WTC11 (cell line): ENCODE results near the gene EMILIN3.

Experiments used
- ATF2 ChIP-seq: sonication (generic); formaldehyde crosslinking; IDR thresholded peaks from 2 replicates; pipeline ENCODE4 v1.8.1; 2022; ENCODE audit warnings: low read depth, missing genetic modification reagents, borderline replicate concordance
- CREB1 ChIP-seq: sonication (generic); formaldehyde crosslinking; IDR thresholded peaks from 2 replicates; pipeline ENCODE4 v1.8.0; 2023; ENCODE audit warnings: mild to moderate bottlenecking, missing genetic modification reagents
- CTCF ChIP-seq: fragments of 200-600 bp; IDR thresholded peaks from 2 replicates; pipeline ENCODE4 v1.8.0; 2022; ENCODE audit warnings: antibody characterized with exemption
- EMX1 ChIP-seq: fragments of 250-450 bp; sonication (Bioruptor Pico); IDR thresholded peaks from 2 replicates; pipeline ENCODE4 v1.8.0; 2021; ENCODE audit warnings: mild to moderate bottlenecking
- IRF1 ChIP-seq: sonication (generic); formaldehyde crosslinking; IDR thresholded peaks from 2 replicates; pipeline ENCODE4 v1.8.0; 2023; ENCODE audit warnings: missing genetic modification reagents
- KAT7 ChIP-seq: sonication (generic); formaldehyde crosslinking; IDR thresholded peaks from 2 replicates; pipeline ENCODE4 v1.8.1; 2023; ENCODE audit warnings: missing genetic modification reagents, mild to moderate bottlenecking, borderline replicate concordance
- TEAD4 ChIP-seq: sonication (generic); formaldehyde crosslinking; IDR thresholded peaks from 2 replicates; pipeline ENCODE4 v1.8.0; 2022; ENCODE audit warnings: mild to moderate bottlenecking, missing genetic modification reagents
- ZNF425 ChIP-seq: fragments of 250-450 bp; sonication (Bioruptor Pico); conservative IDR thresholded peaks from 2 replicates; pipeline ENCODE4 v1.9.0; 2021; ENCODE audit warnings: mild to moderate bottlenecking

GRCh38 chr20:41314386-41314785 is 52.2 kb downstream of the EMILIN3 start:
- TF ChIP-seq EMX1 (CRISPR knock-in tag) (no peak), ZNF425 (CRISPR knock-in tag) (no peak), CTCF (no peak), KAT7 (CRISPR knock-in tag) (no peak), TEAD4 (no peak), ATF2 (CRISPR knock-in tag) (no peak), CREB1 (CRISPR knock-in tag) (no peak), IRF1 (CRISPR knock-in tag) (no peak)
